Measurements from ENCODE around the gene ZNF770. TPM values are rescaled to one million over a fixed set of nuclear protein-coding genes. Genes with fewer than 3 reads are reported as not detected.

ZNF770 gene
- total and polyA plus RNA-seq, 2 of the 4 experiments (the other 2 are of a cell fraction), result 9.4 to 26.5 TPM

DNA sequence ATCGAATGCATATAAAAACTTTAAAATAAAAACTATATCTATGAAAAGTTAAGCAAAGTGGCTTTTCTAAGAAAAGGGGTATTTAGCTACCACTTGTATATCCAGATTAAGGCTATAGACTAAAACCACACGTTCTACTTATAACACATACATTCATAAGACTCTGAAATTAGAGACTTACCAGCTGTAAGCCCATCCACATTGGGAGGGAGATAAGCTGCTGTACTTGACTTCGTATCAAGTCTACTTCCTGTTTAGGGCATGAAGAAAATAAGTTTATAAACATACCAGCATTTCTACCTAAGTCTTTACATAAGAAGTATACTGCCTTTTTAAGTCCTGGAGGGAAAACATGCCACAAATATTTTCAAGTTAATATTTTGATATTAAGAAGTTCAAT is 46.3 kb downstream of the ZNF770 start:
- Histone ChIP-seq H4K91ac (ENCODE audit: insufficient read depth, low read depth, low read length) (no peak overlapping the region), H3K9me3 (ENCODE audit: control insufficient read depth, insufficient read depth, low read length) (no peaks in the 10 kb centered on the region), H2AFZ (replicated peaks; ENCODE audit: low read length, poor library complexity) (no peak overlapping the region), H3K4ac (ENCODE audit: low read depth, low read length) (no peak overlapping the region), H4K5ac (ENCODE audit: low read depth, low read length) (no peak overlapping the region), H3K9me1 (ENCODE audit: insufficient read depth, low read length) (no peaks in the 10 kb centered on the region), H2BK120ac (ENCODE audit: low read depth, low read length) (no peak overlapping the region), H3K27me3 (ENCODE audit: control insufficient read depth, insufficient read depth, low read length) (no peaks in the 10 kb centered on the region), H4K8ac (ENCODE audit: low read depth in 2 of 2, low read length in 2 of 2) (no peak overlapping the region), H3K56ac (ENCODE audit: extremely low read depth, insufficient read depth, low read length) (no peak overlapping the region), H3K79me1 (ENCODE audit: low read depth in 1 of 2, low read length in 2 of 2) (no peaks in the 10 kb centered on the region), H3K27ac (ENCODE audit: insufficient read depth, low read length) (no peak overlapping the region), H2BK15ac (ENCODE audit: low read depth, low read length) (no peak overlapping the region), H3K4me2 (ENCODE audit: low read depth, low read length) (no peak overlapping the region), H2AK9ac (replicated peaks; ENCODE audit: low read depth, low read length, poor library complexity) (no peak overlapping the region), H3K4me1 (ENCODE audit: control insufficient read depth, insufficient read depth, low read length) (0 out of 2 replicates have a peak, but pooled peaks cover 1% of the 10 kb centered on the region), H2AK5ac (ENCODE audit: low read depth, low read length) (no peak overlapping the region), H3K4me3 (ENCODE audit: insufficient read depth, low read depth, low read length) (no peak overlapping the region), H3K9ac (ENCODE audit: low read depth, low read length) (no peak overlapping the region), H3K14ac (replicated peaks; ENCODE audit: low read depth, low read length) (no peak overlapping the region), H4K20me1 (ENCODE audit: insufficient read depth, low read length) (no peaks in the 10 kb centered on the region; the same call in 1 of the 2 replicates), H2BK5ac (ENCODE audit: low read depth, low read length, poor library complexity, severe bottlenecking) (no peak overlapping the region), H3K23ac (ENCODE audit: low read depth, low read length) (no peak overlapping the region), H2BK20ac (ENCODE audit: low read depth, low read length) (no peak overlapping the region), H3K18ac (ENCODE audit: low read depth, low read length) (no peak overlapping the region), H3K36me3 (ENCODE audit: control insufficient read depth, insufficient read depth, low read length) (peaks cover 13% of the 10 kb centered on the region)
- TF ChIP-seq, protein P1, sequence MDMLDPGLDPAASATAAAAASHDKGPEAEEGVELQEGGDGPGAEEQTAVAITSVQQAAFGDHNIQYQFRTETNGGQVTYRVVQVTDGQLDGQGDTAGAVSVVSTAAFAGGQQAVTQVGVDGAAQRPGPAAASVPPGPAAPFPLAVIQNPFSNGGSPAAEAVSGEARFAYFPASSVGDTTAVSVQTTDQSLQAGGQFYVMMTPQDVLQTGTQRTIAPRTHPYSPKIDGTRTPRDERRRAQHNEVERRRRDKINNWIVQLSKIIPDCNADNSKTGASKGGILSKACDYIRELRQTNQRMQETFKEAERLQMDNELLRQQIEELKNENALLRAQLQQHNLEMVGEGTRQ (IDR thresholded peaks at IDR 0.05; ENCODE audit: low read depth, low read length), result no peak
- TF ChIP-seq FOS (IDR thresholded peaks at IDR 0.05; ENCODE audit: low read depth, low read length) (no peak), MAFK (IDR thresholded peaks at IDR 0.05; ENCODE audit: low read depth, low read length) (no peak), MXI1 (IDR thresholded peaks at IDR 0.05; ENCODE audit: borderline replicate concordance, low read depth, low read length) (no peak), SMC3 (IDR thresholded peaks at IDR 0.05; ENCODE audit: low read depth, low read length) (no peak), CHD1 (IDR thresholded peaks at IDR 0.05; ENCODE audit: low read depth, low read length) (no peak), RAD21 (IDR thresholded peaks at IDR 0.05; ENCODE audit: low read length) (no peak)
- TF ChIP-seq, protein P2, sequence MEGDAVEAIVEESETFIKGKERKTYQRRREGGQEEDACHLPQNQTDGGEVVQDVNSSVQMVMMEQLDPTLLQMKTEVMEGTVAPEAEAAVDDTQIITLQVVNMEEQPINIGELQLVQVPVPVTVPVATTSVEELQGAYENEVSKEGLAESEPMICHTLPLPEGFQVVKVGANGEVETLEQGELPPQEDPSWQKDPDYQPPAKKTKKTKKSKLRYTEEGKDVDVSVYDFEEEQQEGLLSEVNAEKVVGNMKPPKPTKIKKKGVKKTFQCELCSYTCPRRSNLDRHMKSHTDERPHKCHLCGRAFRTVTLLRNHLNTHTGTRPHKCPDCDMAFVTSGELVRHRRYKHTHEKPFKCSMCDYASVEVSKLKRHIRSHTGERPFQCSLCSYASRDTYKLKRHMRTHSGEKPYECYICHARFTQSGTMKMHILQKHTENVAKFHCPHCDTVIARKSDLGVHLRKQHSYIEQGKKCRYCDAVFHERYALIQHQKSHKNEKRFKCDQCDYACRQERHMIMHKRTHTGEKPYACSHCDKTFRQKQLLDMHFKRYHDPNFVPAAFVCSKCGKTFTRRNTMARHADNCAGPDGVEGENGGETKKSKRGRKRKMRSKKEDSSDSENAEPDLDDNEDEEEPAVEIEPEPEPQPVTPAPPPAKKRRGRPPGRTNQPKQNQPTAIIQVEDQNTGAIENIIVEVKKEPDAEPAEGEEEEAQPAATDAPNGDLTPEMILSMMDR (conservative IDR thresholded peaks at IDR 0.05; ENCODE audit: low read depth, low read length), result no peak
- dilution Hi-C loops (cut with HindIII; ENCODE audit: low sequenced_read_pairs, unreplicated experiment), result no loop called here
- no peak for ATAC-seq (ENCODE audit: low read depth)
- intact Hi-C loops (cut with micrococcal nuclease), result no loop called here
- no peak for DNase-seq
- ChIA-PET POLR2A (ENCODE audit: unreplicated experiment) (no interaction called here), CTCF (no interaction called here)
- WGBS, 2 experiments (ENCODE audit: extremely low coverage in 2 of 2, insufficient read length in 1 of 2), result no CpG with 5 or more reads among the region's 3 CpGs
- no TSS peak for BruUV-seq (replicated peaks)
- in situ Hi-C loops (cut with MboI; ENCODE audit: low sequenced_read_pairs), result no loop called here
